ENCODE data around the gene TBC1D5. TPM values are rescaled to one million over a fixed set of nuclear protein-coding genes. Genes with fewer than 3 reads are reported as not detected.

TBC1D5 gene
- total RNA-seq, 1 experiment from 2014 or later = 26.1 TPM

DNA sequence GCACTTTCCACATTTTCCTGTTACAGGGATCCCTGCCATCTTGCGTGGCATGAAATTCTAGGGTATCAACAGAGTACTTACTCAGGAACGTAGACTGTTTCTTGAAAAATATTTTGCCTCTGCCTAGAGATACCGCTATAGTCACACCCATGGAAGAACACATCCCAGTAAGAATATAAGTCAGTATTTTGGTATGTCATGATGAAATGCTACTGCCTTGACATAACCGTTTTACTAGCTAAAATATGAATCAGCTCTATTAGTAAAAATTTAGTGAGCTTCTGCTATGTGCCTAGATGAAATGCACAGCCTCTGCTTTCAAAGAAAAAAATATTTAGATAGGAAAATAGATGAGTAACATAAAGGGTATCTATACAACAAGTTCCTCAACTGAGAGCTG lies 276.4 kb downstream of the TBC1D5 start (continued):
- TF ChIP-seq, protein P1, sequence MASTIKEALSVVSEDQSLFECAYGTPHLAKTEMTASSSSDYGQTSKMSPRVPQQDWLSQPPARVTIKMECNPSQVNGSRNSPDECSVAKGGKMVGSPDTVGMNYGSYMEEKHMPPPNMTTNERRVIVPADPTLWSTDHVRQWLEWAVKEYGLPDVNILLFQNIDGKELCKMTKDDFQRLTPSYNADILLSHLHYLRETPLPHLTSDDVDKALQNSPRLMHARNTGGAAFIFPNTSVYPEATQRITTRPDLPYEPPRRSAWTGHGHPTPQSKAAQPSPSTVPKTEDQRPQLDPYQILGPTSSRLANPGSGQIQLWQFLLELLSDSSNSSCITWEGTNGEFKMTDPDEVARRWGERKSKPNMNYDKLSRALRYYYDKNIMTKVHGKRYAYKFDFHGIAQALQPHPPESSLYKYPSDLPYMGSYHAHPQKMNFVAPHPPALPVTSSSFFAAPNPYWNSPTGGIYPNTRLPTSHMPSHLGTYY (CRISPR knock-in tag; IDR thresholded peaks at IDR 0.05) = no peak
- TF ChIP-seq, protein P2, sequence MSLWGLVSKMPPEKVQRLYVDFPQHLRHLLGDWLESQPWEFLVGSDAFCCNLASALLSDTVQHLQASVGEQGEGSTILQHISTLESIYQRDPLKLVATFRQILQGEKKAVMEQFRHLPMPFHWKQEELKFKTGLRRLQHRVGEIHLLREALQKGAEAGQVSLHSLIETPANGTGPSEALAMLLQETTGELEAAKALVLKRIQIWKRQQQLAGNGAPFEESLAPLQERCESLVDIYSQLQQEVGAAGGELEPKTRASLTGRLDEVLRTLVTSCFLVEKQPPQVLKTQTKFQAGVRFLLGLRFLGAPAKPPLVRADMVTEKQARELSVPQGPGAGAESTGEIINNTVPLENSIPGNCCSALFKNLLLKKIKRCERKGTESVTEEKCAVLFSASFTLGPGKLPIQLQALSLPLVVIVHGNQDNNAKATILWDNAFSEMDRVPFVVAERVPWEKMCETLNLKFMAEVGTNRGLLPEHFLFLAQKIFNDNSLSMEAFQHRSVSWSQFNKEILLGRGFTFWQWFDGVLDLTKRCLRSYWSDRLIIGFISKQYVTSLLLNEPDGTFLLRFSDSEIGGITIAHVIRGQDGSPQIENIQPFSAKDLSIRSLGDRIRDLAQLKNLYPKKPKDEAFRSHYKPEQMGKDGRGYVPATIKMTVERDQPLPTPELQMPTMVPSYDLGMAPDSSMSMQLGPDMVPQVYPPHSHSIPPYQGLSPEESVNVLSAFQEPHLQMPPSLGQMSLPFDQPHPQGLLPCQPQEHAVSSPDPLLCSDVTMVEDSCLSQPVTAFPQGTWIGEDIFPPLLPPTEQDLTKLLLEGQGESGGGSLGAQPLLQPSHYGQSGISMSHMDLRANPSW (CRISPR knock-in tag; conservative IDR thresholded peaks at IDR 0.05; ENCODE audit: low read depth) = no peak

DNA sequence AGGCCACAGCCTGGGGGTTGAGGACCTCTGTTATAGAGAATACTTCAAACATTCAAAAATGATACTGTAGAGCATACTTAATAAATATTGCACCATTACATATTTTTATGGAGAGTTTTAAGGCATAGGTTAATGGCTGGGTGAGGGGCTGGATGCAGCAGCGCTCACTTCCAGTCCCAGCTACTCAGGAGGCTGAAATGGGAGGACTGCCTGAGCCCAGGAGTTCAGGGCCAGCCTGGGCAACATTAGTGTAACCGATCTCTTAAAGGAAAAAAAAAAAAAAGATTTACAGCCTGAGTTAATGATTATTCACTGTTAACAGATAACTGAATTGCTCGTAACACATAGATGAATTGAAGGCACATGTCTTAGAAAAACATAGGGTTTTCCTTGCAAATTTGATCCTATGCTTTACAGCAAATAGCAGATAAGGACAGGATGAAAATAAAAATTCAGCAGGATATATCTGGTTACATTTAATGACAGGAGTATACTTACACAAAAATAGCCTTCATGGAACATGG lies 282.9 kb downstream of the TBC1D5 start:
- DNase-seq (ENCODE audit: low spot score) = no peak
- H3K9me3 Mint-ChIP-seq = peaks cover 4% of the 10 kb centered on the region
- POLR2A ChIA-PET = no interaction called here
- H3K27me3 Mint-ChIP-seq (ENCODE audit: low read depth) = no peaks in the 10 kb centered on the region
- CTCF ChIA-PET = no interaction called here
- H3K27ac Mint-ChIP-seq = no peak overlapping the region
- no peak overlapping the region for H3K4me3 Mint-ChIP-seq
- no peak for ATAC-seq
- H3K36me3 Mint-ChIP-seq = peaks cover 3% of the 10 kb centered on the region; the same call in 1 of the 2 replicates
- no peaks in the 10 kb centered on the region for H3K4me1 Mint-ChIP-seq
- TF ChIP-seq GABPB1 (CRISPR knock-in tag; IDR thresholded peaks at IDR 0.05) = no peak
- TF ChIP-seq, protein P3, sequence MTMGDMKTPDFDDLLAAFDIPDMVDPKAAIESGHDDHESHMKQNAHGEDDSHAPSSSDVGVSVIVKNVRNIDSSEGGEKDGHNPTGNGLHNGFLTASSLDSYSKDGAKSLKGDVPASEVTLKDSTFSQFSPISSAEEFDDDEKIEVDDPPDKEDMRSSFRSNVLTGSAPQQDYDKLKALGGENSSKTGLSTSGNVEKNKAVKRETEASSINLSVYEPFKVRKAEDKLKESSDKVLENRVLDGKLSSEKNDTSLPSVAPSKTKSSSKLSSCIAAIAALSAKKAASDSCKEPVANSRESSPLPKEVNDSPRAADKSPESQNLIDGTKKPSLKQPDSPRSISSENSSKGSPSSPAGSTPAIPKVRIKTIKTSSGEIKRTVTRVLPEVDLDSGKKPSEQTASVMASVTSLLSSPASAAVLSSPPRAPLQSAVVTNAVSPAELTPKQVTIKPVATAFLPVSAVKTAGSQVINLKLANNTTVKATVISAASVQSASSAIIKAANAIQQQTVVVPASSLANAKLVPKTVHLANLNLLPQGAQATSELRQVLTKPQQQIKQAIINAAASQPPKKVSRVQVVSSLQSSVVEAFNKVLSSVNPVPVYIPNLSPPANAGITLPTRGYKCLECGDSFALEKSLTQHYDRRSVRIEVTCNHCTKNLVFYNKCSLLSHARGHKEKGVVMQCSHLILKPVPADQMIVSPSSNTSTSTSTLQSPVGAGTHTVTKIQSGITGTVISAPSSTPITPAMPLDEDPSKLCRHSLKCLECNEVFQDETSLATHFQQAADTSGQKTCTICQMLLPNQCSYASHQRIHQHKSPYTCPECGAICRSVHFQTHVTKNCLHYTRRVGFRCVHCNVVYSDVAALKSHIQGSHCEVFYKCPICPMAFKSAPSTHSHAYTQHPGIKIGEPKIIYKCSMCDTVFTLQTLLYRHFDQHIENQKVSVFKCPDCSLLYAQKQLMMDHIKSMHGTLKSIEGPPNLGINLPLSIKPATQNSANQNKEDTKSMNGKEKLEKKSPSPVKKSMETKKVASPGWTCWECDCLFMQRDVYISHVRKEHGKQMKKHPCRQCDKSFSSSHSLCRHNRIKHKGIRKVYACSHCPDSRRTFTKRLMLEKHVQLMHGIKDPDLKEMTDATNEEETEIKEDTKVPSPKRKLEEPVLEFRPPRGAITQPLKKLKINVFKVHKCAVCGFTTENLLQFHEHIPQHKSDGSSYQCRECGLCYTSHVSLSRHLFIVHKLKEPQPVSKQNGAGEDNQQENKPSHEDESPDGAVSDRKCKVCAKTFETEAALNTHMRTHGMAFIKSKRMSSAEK (CRISPR knock-in tag; IDR thresholded peaks at IDR 0.05; ENCODE audit: borderline replicate concordance) = no peak
- no peak for TF ChIP-seq EMX1 (CRISPR knock-in tag; IDR thresholded peaks at IDR 0.05)
- TF ChIP-seq TP53 (CRISPR knock-in tag; IDR thresholded peaks at IDR 0.05) = no peak
- TF ChIP-seq, protein P4, sequence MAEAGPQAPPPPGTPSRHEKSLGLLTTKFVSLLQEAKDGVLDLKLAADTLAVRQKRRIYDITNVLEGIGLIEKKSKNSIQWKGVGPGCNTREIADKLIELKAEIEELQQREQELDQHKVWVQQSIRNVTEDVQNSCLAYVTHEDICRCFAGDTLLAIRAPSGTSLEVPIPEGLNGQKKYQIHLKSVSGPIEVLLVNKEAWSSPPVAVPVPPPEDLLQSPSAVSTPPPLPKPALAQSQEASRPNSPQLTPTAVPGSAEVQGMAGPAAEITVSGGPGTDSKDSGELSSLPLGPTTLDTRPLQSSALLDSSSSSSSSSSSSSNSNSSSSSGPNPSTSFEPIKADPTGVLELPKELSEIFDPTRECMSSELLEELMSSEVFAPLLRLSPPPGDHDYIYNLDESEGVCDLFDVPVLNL (CRISPR knock-in tag; IDR thresholded peaks at IDR 0.05; ENCODE audit: borderline replicate concordance, low read depth) = no peak
- TF ChIP-seq, protein P5, sequence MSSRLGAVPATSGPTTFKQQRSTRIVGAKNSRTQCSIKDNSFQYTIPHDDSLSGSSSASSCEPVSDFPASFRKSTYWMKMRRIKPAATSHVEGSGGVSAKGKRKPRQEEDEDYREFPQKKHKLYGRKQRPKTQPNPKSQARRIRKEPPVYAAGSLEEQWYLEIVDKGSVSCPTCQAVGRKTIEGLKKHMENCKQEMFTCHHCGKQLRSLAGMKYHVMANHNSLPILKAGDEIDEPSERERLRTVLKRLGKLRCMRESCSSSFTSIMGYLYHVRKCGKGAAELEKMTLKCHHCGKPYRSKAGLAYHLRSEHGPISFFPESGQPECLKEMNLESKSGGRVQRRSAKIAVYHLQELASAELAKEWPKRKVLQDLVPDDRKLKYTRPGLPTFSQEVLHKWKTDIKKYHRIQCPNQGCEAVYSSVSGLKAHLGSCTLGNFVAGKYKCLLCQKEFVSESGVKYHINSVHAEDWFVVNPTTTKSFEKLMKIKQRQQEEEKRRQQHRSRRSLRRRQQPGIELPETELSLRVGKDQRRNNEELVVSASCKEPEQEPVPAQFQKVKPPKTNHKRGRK (CRISPR knock-in tag; IDR thresholded peaks at IDR 0.05; ENCODE audit: borderline replicate concordance) = no peak
- TF ChIP-seq, protein P6, sequence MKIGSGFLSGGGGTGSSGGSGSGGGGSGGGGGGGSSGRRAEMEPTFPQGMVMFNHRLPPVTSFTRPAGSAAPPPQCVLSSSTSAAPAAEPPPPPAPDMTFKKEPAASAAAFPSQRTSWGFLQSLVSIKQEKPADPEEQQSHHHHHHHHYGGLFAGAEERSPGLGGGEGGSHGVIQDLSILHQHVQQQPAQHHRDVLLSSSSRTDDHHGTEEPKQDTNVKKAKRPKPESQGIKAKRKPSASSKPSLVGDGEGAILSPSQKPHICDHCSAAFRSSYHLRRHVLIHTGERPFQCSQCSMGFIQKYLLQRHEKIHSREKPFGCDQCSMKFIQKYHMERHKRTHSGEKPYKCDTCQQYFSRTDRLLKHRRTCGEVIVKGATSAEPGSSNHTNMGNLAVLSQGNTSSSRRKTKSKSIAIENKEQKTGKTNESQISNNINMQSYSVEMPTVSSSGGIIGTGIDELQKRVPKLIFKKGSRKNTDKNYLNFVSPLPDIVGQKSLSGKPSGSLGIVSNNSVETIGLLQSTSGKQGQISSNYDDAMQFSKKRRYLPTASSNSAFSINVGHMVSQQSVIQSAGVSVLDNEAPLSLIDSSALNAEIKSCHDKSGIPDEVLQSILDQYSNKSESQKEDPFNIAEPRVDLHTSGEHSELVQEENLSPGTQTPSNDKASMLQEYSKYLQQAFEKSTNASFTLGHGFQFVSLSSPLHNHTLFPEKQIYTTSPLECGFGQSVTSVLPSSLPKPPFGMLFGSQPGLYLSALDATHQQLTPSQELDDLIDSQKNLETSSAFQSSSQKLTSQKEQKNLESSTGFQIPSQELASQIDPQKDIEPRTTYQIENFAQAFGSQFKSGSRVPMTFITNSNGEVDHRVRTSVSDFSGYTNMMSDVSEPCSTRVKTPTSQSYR (CRISPR knock-in tag; IDR thresholded peaks at IDR 0.05) = no peak
- TF ChIP-seq, protein P7, sequence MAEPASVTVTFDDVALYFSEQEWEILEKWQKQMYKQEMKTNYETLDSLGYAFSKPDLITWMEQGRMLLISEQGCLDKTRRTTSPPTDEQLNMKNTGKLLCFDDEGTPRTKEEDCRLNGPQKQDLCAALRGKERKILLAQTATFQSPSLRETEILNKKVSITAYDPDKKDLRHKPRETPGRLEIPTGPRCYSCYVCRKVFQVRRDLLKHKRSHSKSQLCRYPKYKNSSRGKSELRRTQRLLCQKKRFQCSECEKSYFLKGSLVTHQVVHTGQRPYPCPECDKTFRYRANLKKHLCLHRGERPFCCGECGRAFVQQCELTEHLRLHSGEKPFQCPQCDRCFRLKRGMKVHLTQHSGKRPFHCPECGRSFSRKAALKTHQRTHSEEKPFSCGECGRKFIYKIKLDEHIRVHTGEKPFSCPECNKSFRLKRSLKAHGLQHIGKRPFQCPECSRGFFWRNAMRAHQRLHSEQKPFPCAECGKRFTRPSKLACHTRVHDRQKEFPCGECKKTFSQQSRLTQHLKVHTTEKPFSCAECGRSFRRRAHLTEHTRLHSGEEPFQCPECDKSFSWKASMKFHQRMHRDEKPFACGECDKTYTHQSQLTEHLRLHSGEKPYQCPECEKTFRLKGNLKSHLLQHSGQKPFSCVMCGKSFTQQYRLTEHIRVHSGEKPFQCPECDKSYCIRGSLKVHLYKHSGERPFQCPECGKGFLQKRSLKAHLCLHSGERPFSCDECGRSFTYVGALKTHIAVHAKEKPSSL (CRISPR knock-in tag; conservative IDR thresholded peaks at IDR 0.05) = no peak
- TF ChIP-seq SMAD4 (CRISPR knock-in tag; IDR thresholded peaks at IDR 0.05) = no peak
- TF ChIP-seq, protein P8, sequence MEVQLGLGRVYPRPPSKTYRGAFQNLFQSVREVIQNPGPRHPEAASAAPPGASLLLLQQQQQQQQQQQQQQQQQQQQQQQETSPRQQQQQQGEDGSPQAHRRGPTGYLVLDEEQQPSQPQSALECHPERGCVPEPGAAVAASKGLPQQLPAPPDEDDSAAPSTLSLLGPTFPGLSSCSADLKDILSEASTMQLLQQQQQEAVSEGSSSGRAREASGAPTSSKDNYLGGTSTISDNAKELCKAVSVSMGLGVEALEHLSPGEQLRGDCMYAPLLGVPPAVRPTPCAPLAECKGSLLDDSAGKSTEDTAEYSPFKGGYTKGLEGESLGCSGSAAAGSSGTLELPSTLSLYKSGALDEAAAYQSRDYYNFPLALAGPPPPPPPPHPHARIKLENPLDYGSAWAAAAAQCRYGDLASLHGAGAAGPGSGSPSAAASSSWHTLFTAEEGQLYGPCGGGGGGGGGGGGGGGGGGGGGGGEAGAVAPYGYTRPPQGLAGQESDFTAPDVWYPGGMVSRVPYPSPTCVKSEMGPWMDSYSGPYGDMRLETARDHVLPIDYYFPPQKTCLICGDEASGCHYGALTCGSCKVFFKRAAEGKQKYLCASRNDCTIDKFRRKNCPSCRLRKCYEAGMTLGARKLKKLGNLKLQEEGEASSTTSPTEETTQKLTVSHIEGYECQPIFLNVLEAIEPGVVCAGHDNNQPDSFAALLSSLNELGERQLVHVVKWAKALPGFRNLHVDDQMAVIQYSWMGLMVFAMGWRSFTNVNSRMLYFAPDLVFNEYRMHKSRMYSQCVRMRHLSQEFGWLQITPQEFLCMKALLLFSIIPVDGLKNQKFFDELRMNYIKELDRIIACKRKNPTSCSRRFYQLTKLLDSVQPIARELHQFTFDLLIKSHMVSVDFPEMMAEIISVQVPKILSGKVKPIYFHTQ (CRISPR knock-in tag; IDR thresholded peaks at IDR 0.05) = no peak
- TF ChIP-seq, protein P9, sequence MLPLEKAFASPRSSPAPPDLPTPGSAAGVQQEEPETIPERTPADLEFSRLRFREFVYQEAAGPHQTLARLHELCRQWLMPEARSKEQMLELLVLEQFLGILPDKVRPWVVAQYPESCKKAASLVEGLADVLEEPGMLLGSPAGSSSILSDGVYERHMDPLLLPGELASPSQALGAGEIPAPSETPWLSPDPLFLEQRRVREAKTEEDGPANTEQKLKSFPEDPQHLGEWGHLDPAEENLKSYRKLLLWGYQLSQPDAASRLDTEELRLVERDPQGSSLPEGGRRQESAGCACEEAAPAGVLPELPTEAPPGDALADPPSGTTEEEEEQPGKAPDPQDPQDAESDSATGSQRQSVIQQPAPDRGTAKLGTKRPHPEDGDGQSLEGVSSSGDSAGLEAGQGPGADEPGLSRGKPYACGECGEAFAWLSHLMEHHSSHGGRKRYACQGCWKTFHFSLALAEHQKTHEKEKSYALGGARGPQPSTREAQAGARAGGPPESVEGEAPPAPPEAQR (CRISPR knock-in tag; IDR thresholded peaks at IDR 0.05) = no peak
- no peak for TF ChIP-seq ETV6 (CRISPR knock-in tag; IDR thresholded peaks at IDR 0.05)

Measured in WTC11 (cell line).